HG02870 (cell line): Measurements from ENCODE around the gene PRKACA.

Source experiments
- ATAC-seq: cut with Tn5 transposase; IDR thresholded peaks from one replicate; pipeline ENCODE4 v1.9.1; 2021; ENCODE audit warnings: mild to moderate bottlenecking, moderate library complexity; ENCODE audit not compliant: unreplicated experiment

Gene PRKACA

GRCh38 chr19:14118165-14119051 lies 846 bp upstream of the PRKACA start:
- ATAC-seq: peak; percentile 21

- no peak for ATAC-seq
Measured at GRCh38 chr19:14116918-14117578, 514 bp downstream of the PRKACA start.

GRCh38 chr19:14116525-14116917 lies 1.0 kb downstream of the PRKACA start:
- ATAC-seq: no peak

- ATAC-seq: no peak
Measured at GRCh38 chr19:14115756-14116155, 1.8 kb downstream of the PRKACA start.

- ATAC-seq: no peak
Measured at GRCh38 chr19:14114854-14115253, 2.7 kb downstream of the PRKACA start.

GRCh38 chr19:14114439-14114838 lies 3.1 kb downstream of the PRKACA start:
- ATAC-seq: no peak

GRCh38 chr19:14113762-14114414 lies 3.7 kb downstream of the PRKACA start:
- no peak for ATAC-seq

- ATAC-seq: no peak
Measured at GRCh38 chr19:14112809-14113385, 4.7 kb downstream of the PRKACA start.

GRCh38 chr19:14112051-14112808 lies 5.3 kb downstream of the PRKACA start:
- ATAC-seq: no peak

- ATAC-seq: no peak
Measured at GRCh38 chr19:14111486-14111885, 6.1 kb downstream of the PRKACA start.

- ATAC-seq: no peak
Measured at GRCh38 chr19:14110650-14111049, 6.9 kb downstream of the PRKACA start.

- no peak for ATAC-seq
Measured at GRCh38 chr19:14107581-14108461, 9.7 kb downstream of the PRKACA start.

GRCh38 chr19:14106840-14107239 lies 10.7 kb downstream of the PRKACA start:
- ATAC-seq: no peak

- no peak for ATAC-seq
Measured at GRCh38 chr19:14105680-14106079, 11.9 kb downstream of the PRKACA start.

GRCh38 chr19:14103310-14103709 lies 14.3 kb downstream of the PRKACA start:
- ATAC-seq: no peak

GRCh38 chr19:14102756-14103155 lies 14.8 kb downstream of the PRKACA start:
- no peak for ATAC-seq

GRCh38 chr19:14102102-14102696 lies 15.4 kb downstream of the PRKACA start:
- ATAC-seq: no peak

GRCh38 chr19:14101003-14101545 lies 16.5 kb downstream of the PRKACA start:
- no peak for ATAC-seq

GRCh38 chr19:14097532-14098151 lies 19.9 kb downstream of the PRKACA start:
- no peak for ATAC-seq
